AG09319 (cell line): ENCODE data around the gene DIS3L.
"Not testable (repeated sequence)": the region's sequence is repeated elsewhere in the genome, so short reads cannot be mapped to it uniquely, and the experiment has no call there.

ENCODE experiments used
- DNase-seq: peaks from one replicate; pipeline ENCODE4 v3.0.0-alpha.2; 2010; ENCODE audit warnings: low read depth; ENCODE audit errors: extremely low read depth
- CTCF ChIP-seq: IDR thresholded peaks from 2 replicates; pipeline ENCODE4 v1.5.1; 2011; ENCODE audit warnings: low read depth, mild to moderate bottlenecking, inconsistent platforms, low read length, moderate library complexity

Gene DIS3L

GRCh38 chr15:66364944-66365528 lies 71.7 kb downstream of the DIS3L start:
- DNase-seq: no peak
- TF ChIP-seq CTCF: no peak

- no peak for DNase-seq
- TF ChIP-seq CTCF: no peak
These were observed 76.6 kb downstream of the DIS3L start for GRCh38 chr15:66369773-66370651.

GRCh38 chr15:66374179-66374578 lies 80.8 kb downstream of the DIS3L start:
- DNase-seq: no peak
- TF ChIP-seq CTCF: no peak

- no peak for DNase-seq
- no peak for TF ChIP-seq CTCF
These were observed 85.6 kb downstream of the DIS3L start for GRCh38 chr15:66378814-66379430.

GRCh38 chr15:66381376-66381775 lies 88.0 kb downstream of the DIS3L start:
- not testable (repeated sequence) for DNase-seq
